Astrocyte of the cerebellum (primary cell): ENCODE measurements around the gene HECTD4.

Experiments
- DNase-seq: peaks from one replicate; pipeline ENCODE4 v3.0.0-alpha.2; 2011; ENCODE audit warnings: low read depth
- H3K4me3 ChIP-seq: 2 replicates; pipeline ENCODE4 v1.5.1; 2011; ENCODE audit warnings: mild to moderate bottlenecking, low read depth, low read length, moderate library complexity
- CTCF ChIP-seq: IDR thresholded peaks from 2 replicates; pipeline ENCODE4 v1.5.1; 2012; ENCODE audit warnings: low read length, low read depth, moderate library complexity, mild to moderate bottlenecking; ENCODE audit errors: missing control alignments
- in situ Hi-C: cut with HindIII; loops from 2 replicates; pipeline ENCODE4 v1.10.0; 2017; ENCODE audit warnings: low sequenced_read_pairs

The HECTD4 gene, protein sequence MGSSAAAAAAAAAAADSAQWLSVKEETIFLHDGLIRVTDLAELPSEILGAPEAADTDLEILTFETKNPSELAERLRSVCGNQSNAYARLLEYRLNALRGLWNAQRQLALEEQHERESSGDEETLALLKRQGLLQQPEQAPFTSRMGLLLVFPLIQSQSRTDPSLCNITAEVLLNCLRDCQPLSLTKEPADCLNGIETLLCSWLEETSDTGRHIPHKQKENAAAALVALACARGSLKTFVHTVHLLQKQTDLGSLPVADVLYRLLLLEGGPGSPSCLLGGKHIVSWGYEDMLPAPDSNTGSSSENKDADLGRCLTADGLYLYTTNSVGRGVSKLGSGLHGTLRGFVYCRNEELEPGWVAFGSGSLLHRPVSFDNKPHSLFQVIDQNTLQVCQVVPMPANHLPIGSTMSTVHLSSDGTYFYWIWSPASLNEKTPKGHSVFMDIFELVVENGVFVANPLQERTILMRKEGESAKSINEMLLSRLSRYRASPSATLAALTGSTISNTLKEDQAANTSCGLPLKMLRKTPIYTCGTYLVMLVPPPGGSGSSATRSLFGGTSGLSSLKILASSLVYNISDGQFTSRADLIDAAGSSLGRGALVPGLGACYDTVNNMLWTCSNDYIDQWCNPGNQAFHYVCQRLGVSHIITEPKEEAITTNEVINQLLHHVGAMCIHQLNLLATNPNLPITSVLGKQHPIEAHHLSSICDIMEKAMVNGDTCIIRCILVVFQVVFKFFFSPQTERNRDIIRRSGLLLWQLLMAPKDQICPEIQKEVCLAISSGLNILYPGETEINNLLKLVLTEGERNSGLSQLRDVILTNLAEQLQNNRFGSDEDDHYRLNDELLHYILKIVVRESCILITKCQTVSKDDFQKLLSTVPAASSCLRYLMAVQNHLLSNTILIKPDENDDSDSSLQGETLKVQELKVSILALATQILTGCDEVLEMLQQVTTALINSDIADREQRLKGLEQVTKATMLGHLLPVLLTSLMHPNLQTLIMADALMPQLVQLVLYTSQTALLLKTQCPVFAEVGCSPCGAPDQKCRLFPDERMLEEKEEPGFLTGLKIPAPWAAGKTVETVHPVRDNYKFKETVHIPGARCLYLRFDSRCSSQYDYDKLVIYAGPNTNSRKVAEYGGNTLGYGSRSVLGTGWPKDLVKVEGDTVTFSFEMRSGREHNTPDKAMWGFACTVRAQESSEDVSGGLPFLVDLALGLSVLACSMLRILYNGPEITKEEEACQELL (N-terminal part only)

DNA sequence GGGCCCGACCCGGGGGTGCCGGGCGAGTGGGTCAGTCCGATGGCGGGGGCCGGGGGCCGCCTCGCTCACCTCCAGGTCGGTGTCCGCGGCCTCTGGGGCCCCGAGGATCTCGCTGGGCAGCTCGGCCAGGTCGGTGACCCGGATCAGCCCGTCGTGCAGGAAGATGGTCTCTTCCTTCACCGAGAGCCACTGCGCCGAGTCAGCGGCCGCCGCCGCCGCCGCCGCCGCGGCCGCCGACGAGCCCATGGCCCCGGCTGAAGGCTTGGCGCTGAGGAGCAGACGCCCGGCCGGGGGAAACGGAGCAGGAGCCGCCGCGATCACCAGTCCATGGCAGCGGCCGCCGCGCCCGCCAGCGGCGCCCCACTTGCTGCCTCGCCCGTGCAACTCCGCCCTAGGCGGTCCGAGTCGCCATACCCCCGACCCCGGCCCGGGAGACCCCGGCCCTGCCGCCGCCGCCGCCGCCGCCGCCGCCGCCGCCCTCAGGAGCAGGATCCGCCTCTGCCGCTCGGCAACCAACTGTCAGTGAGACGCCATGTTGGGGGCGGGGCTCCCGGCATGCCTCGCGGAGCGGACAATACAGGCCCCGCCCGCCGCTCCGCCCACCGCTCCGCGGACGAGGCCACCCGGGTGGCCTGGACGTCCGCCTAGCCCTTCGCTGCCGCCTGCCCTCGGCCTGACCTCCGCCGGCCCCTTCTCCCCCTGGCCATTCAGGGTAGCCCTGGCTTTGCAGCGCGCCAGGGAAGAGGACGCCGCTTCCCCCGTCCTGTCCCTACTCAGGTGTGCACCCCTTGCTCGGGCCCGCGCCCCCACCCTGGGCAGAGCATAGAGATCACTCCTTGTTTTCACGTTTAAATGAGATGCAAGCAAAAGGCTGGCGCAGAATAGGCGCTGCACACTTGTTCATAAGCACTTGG is at the start of gene HECTD4:
HECTD4 (minus strand) TSS at position 549 of the 914 bp plus-strand sequence; CDS start at position 246, 303 bp downstream.
- no peak for TF ChIP-seq CTCF
- in situ Hi-C loops, result no loop called here
- peak within 1 kb of the TSS; percentile 66 for H3K4me3 ChIP-seq
- DNase-seq, result peak; percentile 46

DNA sequence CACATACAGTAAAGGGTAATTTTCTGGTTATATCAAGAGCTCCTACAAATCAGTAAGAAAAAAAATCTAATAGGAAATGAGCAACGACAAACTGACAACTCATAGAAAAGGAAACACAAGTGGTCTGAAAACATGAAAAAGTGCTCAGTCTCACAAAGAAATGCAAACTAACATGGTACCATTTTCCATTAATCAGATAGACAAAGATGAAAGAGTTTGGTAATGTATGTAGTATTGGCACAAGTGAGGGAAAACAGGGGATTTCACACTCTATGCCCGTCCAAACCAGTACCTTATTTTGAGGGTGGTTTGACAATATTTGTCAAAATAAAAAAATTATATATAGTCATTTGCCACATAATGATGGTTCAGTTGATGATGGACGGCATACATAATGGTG is 49.7 kb upstream of the HECTD4 start:
- in situ Hi-C loops, result no loop called here
- TF ChIP-seq CTCF, result no peak
- H3K4me3 ChIP-seq, result no peak overlapping the region
- DNase-seq, result no peak

GRCh38 chr12:112430929-112431328 is 48.7 kb upstream of the HECTD4 start:
- DNase-seq, result no peak
- no peak for TF ChIP-seq CTCF
- in situ Hi-C loops, result no loop called here
- H3K4me3 ChIP-seq, result no peak overlapping the region

DNA sequence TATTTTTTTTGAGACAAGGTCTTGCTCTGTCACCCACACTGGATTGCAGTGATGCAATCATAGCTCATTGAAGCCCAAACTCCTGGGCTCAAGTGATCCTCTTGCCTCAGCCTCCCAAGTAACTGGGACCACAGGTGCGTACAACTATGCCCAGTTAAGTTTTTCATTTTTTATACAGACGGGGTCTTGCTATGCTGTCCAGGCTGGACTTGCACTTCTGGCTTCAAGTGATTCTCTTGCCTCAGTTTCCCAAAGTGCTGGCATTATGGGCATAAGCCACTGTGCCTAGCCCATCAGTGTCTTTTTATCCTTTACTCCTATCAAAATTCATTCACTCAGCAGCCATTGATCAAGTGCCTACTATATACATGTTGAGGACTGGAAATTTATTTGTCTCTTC is 45.5 kb upstream of the HECTD4 start:
- H3K4me3 ChIP-seq, result no peak overlapping the region
- in situ Hi-C loops, result no loop called here
- DNase-seq, result no peak
- no peak for TF ChIP-seq CTCF

- no peak for DNase-seq
- H3K4me3 ChIP-seq, result no peak overlapping the region
- TF ChIP-seq CTCF, result no peak
- in situ Hi-C loops, result no loop called here
Measured at GRCh38 chr12:112425582-112426382, 43.6 kb upstream of the HECTD4 start.
